ENCODE measurements around the gene LYSMD3.

The LYSMD3 gene

GRCh38 chr5:90563108-90563507 is 33.7 kb upstream of the LYSMD3 start:
- no peak for TF ChIP-seq CTCF (IDR thresholded peaks at IDR 0.05; ENCODE audit: borderline replicate concordance, insufficient read depth, low read depth, low read length)
- no peak overlapping the region for H3K4me3 ChIP-seq (ENCODE audit: low read depth, low read length)

GRCh38 chr5:90562341-90562740 is 33.0 kb upstream of the LYSMD3 start:
- TF ChIP-seq CTCF (IDR thresholded peaks at IDR 0.05; ENCODE audit: borderline replicate concordance, insufficient read depth, low read depth, low read length) = no peak
- H3K4me3 ChIP-seq (ENCODE audit: low read depth, low read length) = no peak overlapping the region

GRCh38 chr5:90561766-90562165 is 32.4 kb upstream of the LYSMD3 start:
- no peak overlapping the region for H3K4me3 ChIP-seq (ENCODE audit: low read depth, low read length)
- no peak for TF ChIP-seq CTCF (IDR thresholded peaks at IDR 0.05; ENCODE audit: borderline replicate concordance, insufficient read depth, low read depth, low read length)

DNA sequence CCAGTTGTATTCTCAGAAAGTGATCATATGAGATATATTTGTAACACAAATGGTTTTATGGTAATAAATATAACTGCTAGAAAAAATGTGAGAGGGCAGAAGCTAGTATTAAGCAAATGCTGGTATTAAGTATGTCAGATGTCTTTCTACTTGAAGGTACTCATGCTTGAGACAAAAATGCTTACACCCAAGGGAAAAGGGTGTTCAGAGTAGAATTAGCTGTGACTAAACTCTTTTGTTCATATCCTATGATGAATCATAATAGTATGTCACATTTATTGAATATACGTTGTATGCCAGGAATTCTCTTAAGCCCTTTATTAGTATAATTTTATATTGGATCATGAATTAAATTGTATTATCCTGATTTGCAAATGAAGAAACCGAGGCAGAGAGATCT is 31.4 kb upstream of the LYSMD3 start:
- no peak overlapping the region for H3K4me3 ChIP-seq (ENCODE audit: low read depth, low read length)
- no peak for TF ChIP-seq CTCF (IDR thresholded peaks at IDR 0.05; ENCODE audit: borderline replicate concordance, insufficient read depth, low read depth, low read length)

DNA sequence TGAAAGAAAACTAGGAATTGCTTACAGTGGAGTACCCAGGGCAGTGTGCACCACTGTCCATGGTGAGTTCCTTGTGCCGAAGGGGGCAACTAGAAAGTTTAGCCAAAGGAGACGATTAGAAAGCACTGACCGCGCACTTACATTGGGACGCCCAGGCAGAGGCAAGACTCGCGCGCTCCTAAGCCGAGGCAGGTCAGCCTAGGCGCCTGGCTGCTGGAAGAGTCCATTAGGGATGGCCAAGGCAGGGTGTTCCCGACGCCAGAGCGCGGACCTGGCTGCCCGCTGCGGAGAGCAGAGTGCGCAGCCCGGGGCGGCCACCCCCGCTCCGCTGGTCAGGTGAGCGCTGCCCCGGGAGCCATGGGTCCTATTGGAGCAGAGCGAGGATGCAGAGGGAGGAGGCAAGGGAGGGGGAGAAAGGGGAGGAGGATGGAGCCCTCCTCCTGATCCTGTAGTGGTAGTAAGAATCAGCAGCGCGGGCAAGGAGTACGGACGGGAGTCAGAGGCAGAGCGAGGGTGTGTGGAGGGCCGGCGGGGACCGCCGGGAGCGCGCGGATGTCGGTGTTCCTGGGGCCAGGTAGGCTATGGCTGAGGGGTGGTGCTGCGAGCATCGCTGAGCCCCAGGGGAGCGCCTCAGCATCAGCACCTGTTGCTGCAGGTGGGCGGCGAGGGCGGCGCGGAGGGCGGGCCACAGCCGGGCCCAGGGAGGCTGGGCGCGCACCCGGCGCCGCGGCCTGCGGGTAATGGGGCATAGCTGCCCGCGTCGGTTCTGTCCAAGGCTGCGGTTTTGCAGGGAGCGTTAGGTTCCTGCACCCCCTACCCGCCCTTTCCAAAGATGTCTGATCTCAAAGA is 29.2 kb upstream of the LYSMD3 start, which contains the start of gene ADGRV1:
TSS of gene ADGRV1 (plus strand) at position 454 of the 849 bp plus-strand sequence. CDS start at position 553, 99 bp downstream.
- no peak for TF ChIP-seq CTCF (IDR thresholded peaks at IDR 0.05; ENCODE audit: borderline replicate concordance, insufficient read depth, low read depth, low read length)
- H3K4me3 ChIP-seq (ENCODE audit: low read depth, low read length) = peak within 1 kb of the TSS; percentile 26

DNA sequence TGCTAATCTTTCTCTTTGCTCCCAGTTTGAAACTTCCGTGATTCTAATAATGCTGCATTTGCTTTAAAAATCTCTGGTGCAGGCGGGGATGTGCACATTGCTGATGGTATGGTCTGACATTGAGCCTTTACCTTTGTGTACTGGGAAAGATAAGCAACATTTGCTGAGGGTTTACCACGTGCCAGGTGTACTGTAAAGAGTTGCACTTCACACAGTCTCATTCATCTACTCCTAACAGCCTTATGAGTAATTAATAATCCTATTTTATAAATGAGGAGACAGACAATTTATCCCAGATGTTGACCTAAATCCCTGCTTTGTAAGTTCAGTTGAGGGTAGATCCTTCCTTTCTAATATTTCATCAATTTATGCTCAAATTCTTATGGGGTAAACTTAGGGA is 28.5 kb upstream of the LYSMD3 start:
- no peak overlapping the region for H3K4me3 ChIP-seq (ENCODE audit: low read depth, low read length)
- no peak for TF ChIP-seq CTCF (IDR thresholded peaks at IDR 0.05; ENCODE audit: borderline replicate concordance, insufficient read depth, low read depth, low read length)

GRCh38 chr5:90557391-90557790 is 28.0 kb upstream of the LYSMD3 start:
- H3K4me3 ChIP-seq (ENCODE audit: low read depth, low read length) = no peak overlapping the region
- TF ChIP-seq CTCF (IDR thresholded peaks at IDR 0.05; ENCODE audit: borderline replicate concordance, insufficient read depth, low read depth, low read length) = no peak

Measured in GM12875 (cell line).